DMS153 treated with DMSO at 0.1 percent for 48 hours (cell line): ENCODE results near the gene MAPK8IP3.

Experiments used
- DNase-seq: peaks from one replicate; lab custom pipeline; 2025; ENCODE audit not compliant: unreplicated experiment; lab: John Stamatoyannopoulos, UW

Gene MAPK8IP3

DNA sequence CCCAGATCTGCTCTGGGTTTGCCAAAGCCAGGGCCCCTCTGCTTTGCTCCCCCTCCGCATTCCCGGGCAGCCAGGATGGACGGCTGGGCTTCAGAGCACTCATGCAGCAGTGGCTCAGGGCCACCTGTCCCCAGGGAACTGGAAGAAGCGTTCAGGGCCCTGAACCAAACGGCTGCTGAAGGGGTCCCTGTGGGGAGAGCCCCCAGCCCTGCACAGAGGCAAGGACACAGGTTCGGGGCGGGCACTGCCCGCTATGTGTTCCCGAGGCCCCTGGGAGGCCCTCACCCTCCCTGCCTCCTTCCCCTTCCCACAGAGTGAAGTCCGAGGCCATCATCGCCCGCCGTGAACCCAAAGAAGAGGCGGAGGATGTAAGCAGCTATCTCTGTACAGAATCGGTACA lies 54.9 kb downstream of the MAPK8IP3 start:
- no peak for DNase-seq

DNA sequence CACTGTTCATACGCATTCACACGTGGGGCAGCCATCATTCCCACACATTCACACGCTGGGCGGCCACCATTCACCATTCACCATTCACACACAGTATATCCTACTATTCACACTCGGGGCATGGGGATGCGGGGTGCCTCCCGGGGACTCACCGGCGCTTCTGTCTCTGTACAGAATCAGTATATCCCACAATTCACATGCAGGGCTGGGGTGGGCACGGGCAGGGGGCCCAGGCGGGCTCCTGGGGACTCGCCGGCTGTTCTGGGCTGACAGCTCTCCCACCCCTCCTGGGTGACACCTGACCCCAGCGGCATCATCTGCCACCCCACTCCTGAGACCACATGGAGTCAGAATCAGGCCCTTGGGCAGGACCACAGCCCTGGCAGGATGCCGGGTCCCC lies 55.8 kb downstream of the MAPK8IP3 start:
- no peak for DNase-seq

GRCh38 chr16:1762196-1762878 lies 56.3 kb downstream of the MAPK8IP3 start:
- DNase-seq: no peak

GRCh38 chr16:1762879-1763520 lies 57.0 kb downstream of the MAPK8IP3 start:
- DNase-seq: no peak

DNA sequence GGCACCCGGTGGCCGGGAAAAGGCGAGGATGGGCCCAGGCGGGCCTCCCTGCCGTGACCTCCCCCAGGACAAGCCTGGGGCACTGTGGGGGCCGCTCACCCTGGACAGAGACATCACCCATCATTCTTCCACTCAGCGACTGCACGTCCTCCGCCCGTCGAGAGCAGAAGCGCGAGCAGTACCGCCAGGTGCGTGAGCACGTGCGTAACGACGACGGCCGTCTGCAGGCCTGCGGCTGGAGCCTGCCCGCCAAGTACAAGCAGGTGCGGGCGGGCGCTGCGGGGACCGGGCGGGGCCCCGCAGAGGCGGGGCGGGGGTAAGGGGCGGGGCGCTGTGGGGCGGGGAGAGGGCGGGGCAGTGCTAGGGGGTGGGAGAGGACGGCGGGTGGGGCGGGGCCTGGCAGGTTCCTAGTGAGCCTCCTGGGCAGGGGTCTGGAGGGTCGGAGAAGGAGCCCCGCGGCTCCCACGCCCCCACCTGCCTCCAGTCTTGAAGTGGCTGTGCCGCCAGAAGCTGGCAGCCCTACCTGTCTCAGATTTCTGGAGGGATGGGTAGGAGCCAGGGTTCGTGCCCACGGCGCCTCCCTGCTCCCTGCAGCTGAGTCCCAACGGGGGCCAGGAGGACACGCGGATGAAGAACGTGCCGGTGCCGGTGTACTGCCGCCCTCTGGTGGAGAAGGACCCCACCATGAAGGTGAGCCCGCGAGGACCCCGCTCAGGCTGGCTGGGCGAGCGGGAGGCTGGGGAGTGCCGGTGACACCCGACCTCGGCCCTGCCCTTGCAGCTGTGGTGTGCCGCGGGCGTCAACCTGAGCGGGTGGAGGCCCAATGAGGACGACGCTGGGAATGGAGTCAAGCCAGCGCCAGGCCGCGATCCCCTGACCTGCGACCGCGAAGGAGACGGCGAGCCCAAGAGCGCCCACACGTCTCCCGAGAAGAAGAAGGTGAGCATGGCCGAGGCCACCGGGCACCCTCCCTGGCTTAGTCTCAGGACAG lies 57.8 kb downstream of the MAPK8IP3 start:
- DNase-seq: no peak

DNA sequence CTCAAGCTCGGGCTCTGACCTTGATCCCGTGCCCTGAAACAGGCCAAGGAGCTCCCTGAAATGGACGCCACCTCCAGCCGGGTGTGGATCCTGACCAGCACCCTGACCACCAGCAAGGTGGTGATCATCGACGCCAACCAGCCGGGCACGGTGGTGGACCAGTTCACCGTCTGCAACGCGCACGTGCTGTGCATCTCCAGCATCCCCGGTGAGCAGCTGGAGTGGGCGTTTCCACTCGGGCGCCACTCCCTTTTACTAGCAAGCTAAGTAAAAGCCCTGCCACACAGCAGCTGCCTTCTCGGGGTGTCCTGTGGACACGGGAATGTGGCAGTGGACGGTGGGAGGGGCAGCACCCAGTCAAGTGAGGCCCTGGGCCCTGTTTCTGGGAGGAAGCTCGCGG lies 59.0 kb downstream of the MAPK8IP3 start:
- no peak for DNase-seq

GRCh38 chr16:1765826-1766225 lies 59.8 kb downstream of the MAPK8IP3 start:
- no peak for DNase-seq

GRCh38 chr16:1766231-1766630 lies 60.2 kb downstream of the MAPK8IP3 start:
- DNase-seq: no peak

DNA sequence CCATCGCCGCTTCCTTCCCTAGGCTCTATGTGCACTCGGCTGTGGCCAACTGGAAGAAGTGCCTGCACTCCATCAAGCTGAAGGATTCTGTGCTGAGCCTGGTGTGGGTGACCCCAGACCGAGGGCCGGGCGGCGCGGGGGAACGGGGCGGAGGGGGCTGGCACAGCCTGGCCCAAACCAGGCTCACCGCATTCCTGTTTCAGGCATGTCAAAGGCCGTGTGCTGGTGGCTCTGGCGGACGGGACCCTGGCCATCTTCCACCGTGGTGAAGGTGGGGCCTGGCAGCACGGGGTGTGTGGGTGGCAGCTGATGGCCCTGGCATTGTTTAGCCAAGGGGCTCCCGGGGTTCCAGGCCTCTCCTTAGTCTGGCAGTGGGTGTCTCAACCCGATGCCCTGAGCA lies 60.7 kb downstream of the MAPK8IP3 start:
- DNase-seq: no peak

DNA sequence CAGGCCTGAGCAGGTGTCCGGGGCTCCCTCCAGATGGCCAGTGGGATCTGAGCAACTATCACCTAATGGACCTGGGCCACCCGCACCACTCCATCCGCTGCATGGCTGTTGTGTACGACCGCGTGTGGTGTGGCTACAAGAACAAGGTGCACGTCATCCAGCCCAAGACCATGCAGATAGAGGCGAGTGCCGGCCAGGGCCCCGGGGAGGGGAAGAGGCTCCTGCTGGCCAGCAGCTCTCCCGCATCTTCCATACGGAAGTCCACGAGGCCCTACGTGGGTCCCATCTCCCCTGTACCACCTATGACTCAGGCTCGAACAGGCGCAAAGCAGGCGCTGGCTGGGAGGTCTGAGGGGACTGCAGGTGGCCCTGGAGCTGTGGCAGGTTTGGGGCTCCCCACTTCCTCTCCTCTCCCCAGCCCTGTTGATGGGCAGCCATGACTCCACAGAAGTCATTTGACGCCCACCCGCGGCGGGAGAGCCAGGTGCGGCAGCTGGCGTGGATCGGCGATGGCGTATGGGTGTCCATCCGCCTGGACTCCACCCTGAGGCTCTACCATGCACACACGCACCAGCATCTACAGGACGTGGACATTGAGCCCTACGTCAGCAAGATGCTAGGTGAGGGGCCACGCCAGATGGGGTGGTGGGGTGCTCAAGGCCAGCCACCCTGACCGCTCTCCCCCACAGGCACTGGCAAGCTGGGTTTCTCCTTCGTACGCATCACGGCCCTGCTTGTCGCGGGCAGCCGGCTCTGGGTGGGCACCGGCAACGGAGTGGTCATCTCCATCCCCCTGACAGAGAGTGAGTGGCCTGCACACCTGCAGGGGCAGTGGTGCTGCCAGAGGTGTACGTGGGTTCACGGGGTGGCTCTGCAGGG lies 61.4 kb downstream of the MAPK8IP3 start:
- no peak for DNase-seq

GRCh38 chr16:1768061-1768766 lies 62.2 kb downstream of the MAPK8IP3 start:
- no peak for DNase-seq

- no peak for DNase-seq
Observed at GRCh38 chr16:1768767-1769401, 62.9 kb downstream of the MAPK8IP3 start.

DNA sequence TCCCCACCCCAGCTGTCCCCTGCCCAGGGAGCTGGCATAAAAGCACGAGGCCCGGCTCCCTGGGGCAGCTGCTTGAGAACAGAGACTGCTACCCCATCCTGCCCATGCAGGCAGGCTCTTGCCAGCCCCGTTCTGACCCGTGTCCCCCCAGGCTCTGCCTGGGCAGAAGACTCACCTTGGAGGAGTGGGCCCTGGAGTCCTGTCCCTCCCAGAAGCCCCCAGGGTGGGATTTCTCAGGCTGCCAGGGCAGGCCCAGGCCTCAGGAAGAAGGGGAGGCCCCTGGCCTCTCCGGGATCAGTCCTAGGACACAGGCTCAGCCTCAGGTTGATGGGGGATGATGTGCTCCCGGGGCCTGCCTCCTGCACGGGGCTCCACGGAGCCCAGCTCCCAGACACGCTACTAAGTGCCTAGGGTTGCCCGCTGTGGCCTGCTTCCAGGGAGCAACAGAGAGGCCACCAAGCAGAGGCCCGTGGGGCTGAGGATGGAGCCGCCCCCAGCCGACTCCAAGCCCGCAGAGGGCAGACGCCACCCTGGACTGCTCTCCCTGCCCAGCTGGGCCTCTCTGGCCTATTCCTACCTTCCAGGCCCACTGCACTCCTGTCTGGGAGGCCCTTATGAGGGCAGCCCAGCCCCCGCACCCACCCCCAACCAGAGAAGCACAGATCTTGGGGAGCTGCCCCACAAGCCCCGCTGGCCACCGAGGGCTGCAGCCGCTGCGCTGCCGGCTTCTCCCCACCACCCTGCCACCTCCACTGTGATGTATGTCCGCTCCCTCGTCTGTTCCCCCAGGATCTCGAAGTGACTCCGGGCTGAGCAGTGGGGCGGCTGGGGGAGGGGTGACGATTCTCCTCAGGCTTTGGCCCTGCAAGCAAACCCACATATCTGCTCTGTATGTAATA lies 63.7 kb downstream of the MAPK8IP3 start:
- DNase-seq: no peak

- DNase-seq: peak; percentile 75
Observed at GRCh38 chr16:1770328-1771187, 64.6 kb downstream of the MAPK8IP3 start.

DNA sequence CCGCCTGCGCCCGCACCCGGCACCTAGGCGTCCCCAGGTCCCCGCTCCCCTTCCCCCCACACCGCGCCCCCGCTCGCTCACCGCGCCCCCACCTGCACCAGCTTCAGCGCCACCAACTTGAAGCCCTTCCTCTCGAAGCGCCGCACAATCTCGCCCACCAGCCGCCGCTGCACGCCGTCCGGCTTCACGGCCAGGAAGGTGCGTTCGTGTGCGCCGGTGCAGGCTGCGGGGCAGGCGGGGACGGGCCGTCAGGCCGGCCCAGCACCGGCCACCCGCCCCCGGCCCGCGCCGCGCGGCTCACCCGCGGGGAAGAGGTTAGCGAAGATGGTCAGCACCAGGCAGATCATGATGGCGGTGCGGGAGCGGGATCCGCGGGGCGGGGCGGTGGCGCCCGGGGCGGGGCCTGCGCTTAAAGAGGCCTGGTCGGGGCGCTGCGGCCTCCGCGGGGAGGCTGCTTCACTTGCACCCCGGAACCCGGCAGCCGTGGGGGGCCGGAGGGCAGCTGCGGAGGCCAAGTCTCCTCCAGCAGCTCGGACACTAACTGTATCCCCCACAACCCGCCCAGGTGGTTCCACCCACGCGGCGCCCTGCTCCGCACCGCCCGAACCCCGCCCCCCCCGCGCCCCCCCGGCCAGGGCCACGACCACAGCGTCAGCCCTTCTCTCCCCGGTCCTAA lies 65.3 kb downstream of the MAPK8IP3 start, which contains the start of gene NME3:
NME3 (minus strand) TSS at position 356 of the 676 bp plus-strand sequence; CDS start at position 347, 9 bp downstream.
- peak; percentile 10 for DNase-seq

DNA sequence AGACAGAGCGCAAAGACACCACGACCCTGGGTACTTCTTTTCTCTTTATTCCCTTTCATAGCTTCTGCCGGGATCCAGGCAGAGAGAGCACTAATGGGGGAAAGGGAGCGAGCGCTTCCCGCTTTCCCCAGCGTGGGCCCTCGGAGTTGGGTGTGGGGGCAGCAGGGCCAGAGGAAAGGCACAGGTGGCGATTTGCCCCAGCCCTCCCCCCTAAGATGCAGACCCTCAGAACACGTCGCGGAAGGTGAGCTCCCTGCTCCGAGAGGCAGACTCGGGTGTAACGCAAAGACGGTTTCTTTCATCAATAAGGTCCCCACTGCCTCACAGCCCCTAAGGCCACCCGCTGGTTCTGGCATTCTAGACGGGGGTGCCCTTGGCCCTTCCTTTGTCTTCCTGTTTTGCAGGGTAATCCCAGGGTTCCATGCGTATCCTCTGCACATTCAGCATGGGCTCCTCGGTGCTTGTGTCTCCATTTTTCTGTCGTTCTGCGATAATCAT lies 65.9 kb downstream of the MAPK8IP3 start:
- no peak for DNase-seq
